Aorta (tissue), 5 donors: ENCODE data around the gene RXRB. TPM values are rescaled to one million over a fixed set of nuclear protein-coding genes. Genes with fewer than 3 reads are reported as not detected.
"Not testable (repeated sequence)": the region's sequence is repeated elsewhere in the genome, so short reads cannot be mapped to it uniquely, and the experiment has no call there.

ENCODE experiments used
- ATAC-seq: fragments of 200-7000 bp; cut with Tn5 transposase; one replicate; pipeline ENCODE4 v1.9.1; 2022; ENCODE audit warnings: moderate library complexity; ENCODE audit not compliant: low FRiP score
- DNase-seq, 2 donors: peaks; one replicate each; pipeline ENCODE4 v3.0.0-alpha.2; 2020
- H3K27ac ChIP-seq, 2 donors: one replicate each; pipeline ENCODE4 v1.5.1; 2013; ENCODE audit warnings: low read length in 2 of 2, mild to moderate bottlenecking in 2 of 2, moderate library complexity in 2 of 2, control low read depth in 1 of 2, inconsistent platforms in 1 of 2, low read depth in 1 of 2
- H3K27me3 ChIP-seq, 2 donors: one replicate each; pipeline ENCODE4 v1.6.1; 2013; ENCODE audit warnings: control low read depth in 1 of 2, low read length in 1 of 2, mild to moderate bottlenecking in 1 of 2, moderate library complexity in 1 of 2; ENCODE audit not compliant: insufficient read depth in 2 of 2, control insufficient read depth in 1 of 2
- H3K36me3 ChIP-seq, 2 donors: one replicate each; pipeline ENCODE4 v1.6.1; 2013; ENCODE audit warnings: control low read depth in 1 of 2, low read length in 1 of 2, mild to moderate bottlenecking in 1 of 2; ENCODE audit not compliant: insufficient read depth in 2 of 2, control insufficient read depth in 1 of 2
- H3K4me1 ChIP-seq, 2 donors: one replicate each; pipeline ENCODE4 v1.6.1; 2013; ENCODE audit warnings: low read length in 2 of 2, control low read depth in 1 of 2, mild to moderate bottlenecking in 1 of 2, moderate library complexity in 1 of 2; ENCODE audit not compliant: insufficient read depth in 2 of 2, control insufficient read depth in 1 of 2
- H3K4me3 ChIP-seq, 2 donors: one replicate each; pipeline ENCODE4 v1.5.1; 2013; ENCODE audit warnings: low read length in 2 of 2, control low read depth in 1 of 2, mild to moderate bottlenecking in 1 of 2
- H3K9me3 ChIP-seq: one replicate; pipeline ENCODE4 v1.6.1; 2013; ENCODE audit warnings: mild to moderate bottlenecking, low read length; ENCODE audit not compliant: control insufficient read depth
- WGBS, 2 donors: extraction: QIAGEN DNeasy Blood & Tissue Kit; methylation state at CpG; one replicate each; pipeline ENCODE4 v1.1.7; 2013; 5-methylcytosine and 5-hydroxymethylcytosine counted together
- intact Hi-C, 2 donors: fragments of 100-400 bp; cut with DNase I; formaldehyde crosslinking; loops; one replicate each; pipeline versions ENCODE4 v1.14.2 to v1.15.0; 2022
- microRNA-seq, 2 donors: library from miRNA; unstranded; fragments of <30 nt; microRNA quantifications; one replicate each; pipeline ENCODE4 v1.2.0, GENCODE V29; 2020
- polyA plus RNA-seq, 2 donors: library from polyadenylated mRNA; stranded (reverse); fragments of 200-250 nt; gene quantifications; one replicate each; pipeline ENCODE4 v1.2.3, GENCODE V29; 2013
- total RNA-seq, 2 donors: library from RNA; stranded (reverse); fragmentation: NEBNext Ultra II Directional; extraction: Animal tissue kit (Norgen Biotek cat#: 25700); gene quantifications; one replicate each; pipeline ENCODE4 v1.2.1, GENCODE V29; 2021
- donor health status: healthy with polysubstance abuse.
- donor health status: Bipolar disorder and iron deficiency.
- donor health status: DM: no; HTN: no; CAD: no.
- donor health status: DM: no; HTN: no; CAD: no.
- donor health status: DM: yes; HTN: yes; CAD: no.

Gene RXRB
- total and polyA plus RNA-seq, 4 donors = 14.1 to 120 (median 53.5) TPM

GRCh38 chr6:33154349-33154748, 46.1 kb downstream of the RXRB start:
- Histone ChIP-seq H3K9me3 (no peaks in the 10 kb centered on the region), H3K4me1 (no peaks in the 10 kb centered on the region), H3K27ac (no peak overlapping the region), H3K27me3 (no peaks in the 10 kb centered on the region), H3K36me3 (no peaks in the 10 kb centered on the region), H3K4me3 (no peak overlapping the region)
- intact Hi-C loops = no loop called here
- ATAC-seq (no peak), DNase-seq (no peak)
- 40 to 42% methylated on average over 4 of the region's 4 CpGs for WGBS, 2 donors

- 86 to 95% methylated on average over 1 of the region's 1 CpG for WGBS, 2 donors
These were observed 49.4 kb downstream of the RXRB start for GRCh38 chr6:33151050-33151449.

DNA sequence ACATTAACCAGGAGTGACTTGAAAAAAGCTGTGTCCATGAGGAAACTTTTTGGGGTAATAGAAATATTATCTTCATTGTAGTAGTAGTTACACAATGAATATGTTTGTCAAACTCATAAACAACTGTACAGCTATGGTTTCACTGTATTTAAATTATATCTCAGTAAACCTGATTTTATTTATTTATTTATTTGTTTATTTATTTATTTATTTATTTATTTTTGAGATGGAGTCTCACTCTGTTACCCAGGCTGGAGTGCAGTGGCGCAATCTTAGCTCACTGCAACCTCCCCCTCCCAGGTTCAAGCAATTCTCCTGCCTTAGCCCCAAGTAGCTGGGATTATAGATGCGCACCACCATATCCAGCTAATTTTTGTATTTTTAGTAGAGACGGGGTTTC, 49.9 kb downstream of the RXRB start:
- H3K27me3 ChIP-seq, intact Hi-C loops, DNase-seq, H3K9me3 ChIP-seq, H3K4me1 ChIP-seq, H3K4me3 ChIP-seq, ATAC-seq, H3K27ac ChIP-seq, H3K36me3 ChIP-seq: not testable (repeated sequence)
- 81 to 82% methylated on average over 3 of the region's 3 CpGs for WGBS, 2 donors

More at GRCh38 chr6:33151050-33151449, 49.4 kb downstream of the RXRB start:
- intact Hi-C loops = no loop called here
- H3K27me3 ChIP-seq = no peaks in the 10 kb centered on the region
- no peaks in the 10 kb centered on the region for H3K9me3 ChIP-seq
- no peak overlapping the region for H3K4me3 ChIP-seq
- ATAC-seq (no peak), DNase-seq (no peak)
- H3K27ac ChIP-seq = no peak overlapping the region
- H3K36me3 ChIP-seq = no peaks in the 10 kb centered on the region
- H3K4me1 ChIP-seq = no peaks in the 10 kb centered on the region

DNA sequence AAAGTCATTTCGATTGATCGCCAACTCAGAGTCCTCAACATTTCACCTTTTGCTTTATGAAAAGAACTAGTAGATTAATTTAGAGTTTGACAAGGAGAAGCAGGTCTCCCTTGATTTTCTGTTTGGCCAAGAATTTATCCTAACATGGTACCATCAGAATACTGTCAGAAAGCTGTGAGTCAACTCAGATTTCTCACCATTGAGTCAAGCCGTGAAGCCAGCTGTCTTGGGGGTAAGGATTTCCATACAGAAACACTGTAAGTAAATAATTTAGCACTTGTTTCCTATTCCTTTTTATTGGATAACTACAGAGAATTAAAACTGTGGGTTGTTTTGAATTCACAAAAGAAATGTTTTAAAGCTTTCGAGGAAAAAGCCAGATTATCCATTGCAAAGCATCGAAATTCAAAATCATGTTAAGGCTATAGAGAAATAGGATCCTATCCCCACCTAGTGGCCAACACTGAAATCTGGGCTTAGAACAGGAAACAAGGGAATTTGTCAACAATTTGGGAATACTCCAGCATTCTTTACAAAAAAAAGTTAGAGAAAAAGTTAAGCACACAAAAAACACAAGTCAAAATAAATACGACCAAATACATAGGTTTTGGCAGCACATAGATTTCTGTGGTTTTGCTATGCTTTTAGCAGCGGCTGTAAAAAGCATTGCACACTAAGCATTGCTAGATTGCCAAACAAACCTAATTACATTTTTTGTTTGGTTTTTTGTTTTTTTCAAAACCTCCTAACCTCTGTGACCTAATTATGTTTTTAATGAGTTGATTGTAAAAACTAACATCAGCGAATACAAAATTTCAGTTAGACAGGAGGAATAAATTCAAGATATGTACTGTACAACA, 52.4 kb downstream of the RXRB start:
- H3K9me3 ChIP-seq = peaks cover 3% of the 10 kb centered on the region
- H3K36me3 ChIP-seq = no peaks in the 10 kb centered on the region
- DNase-seq (no peak), ATAC-seq (no peak)
- H3K4me1 ChIP-seq = no peaks in the 10 kb centered on the region
- intact Hi-C loops = loop anchor here (5.0 to 10.0 kb wide), 2 partner anchors 131 to 133 kb away; no protein-coding TSS in a partner anchor
- no peak overlapping the region for H3K27ac ChIP-seq
- WGBS, 2 donors = 45% methylated on average over 8 of the region's 8 CpGs
- no peak overlapping the region for H3K4me3 ChIP-seq
- H3K27me3 ChIP-seq = peaks cover 0 to 2% of the 10 kb centered on the region in 2 donors

DNA sequence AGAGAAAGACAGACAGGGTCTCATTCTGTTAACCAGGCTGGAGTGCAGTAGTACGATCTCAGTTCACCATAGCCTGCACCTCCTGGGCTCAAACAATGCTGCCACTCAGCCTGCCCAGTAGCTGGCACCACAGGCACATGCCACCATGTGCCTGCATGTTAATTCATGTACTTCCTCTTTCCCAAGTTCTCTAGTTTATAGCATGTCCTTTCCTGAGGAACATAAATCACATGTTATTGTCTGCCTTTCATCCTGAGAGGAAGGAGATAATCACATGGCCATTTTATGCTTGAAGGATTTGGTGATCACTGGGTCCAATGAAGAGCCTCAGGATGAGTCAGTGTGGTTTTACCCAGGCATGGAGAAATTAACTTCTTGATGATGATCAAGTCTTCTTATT, 56.1 kb downstream of the RXRB start:
- WGBS, 2 donors = 20 to 38% methylated on average over 1 of the region's 1 CpG
- DNase-seq (peak in 1 of 2 donors; percentile 68), ATAC-seq (no peak)

More for the DNA sequence above, 56.1 kb downstream of the RXRB start:
- no peak overlapping the region for H3K4me3 ChIP-seq
- H3K27me3 ChIP-seq = peaks cover 2 to 3% of the 10 kb centered on the region in 2 donors
- peaks cover 3% of the 10 kb centered on the region for H3K9me3 ChIP-seq
- intact Hi-C loops = loop anchor here in 1 of 2 donors (10.0 kb wide), 1 partner anchor 130 kb away; no protein-coding TSS in a partner anchor
- no peak overlapping the region for H3K27ac ChIP-seq
- no peaks in the 10 kb centered on the region for H3K36me3 ChIP-seq
- no peaks in the 10 kb centered on the region for H3K4me1 ChIP-seq

Small RNAs within 50 kb of the gene (microRNA-seq; reads per million reads assigned to microRNA genes)
- 3.0 to 4.8 reads per million in 2 donors for gene MIR219A1

Other genes with a start within 250 kb of the RXRB start
- gene HLA-DMA, start 247.6 kb downstream of the RXRB start, total RNA-seq = 100 to 1,000 TPM in 1 of 2 donors, 10 to 100 TPM in 1; 36.9 to 109 TPM
- gene HLA-DMA, start 247.6 kb downstream of the RXRB start, polyA plus RNA-seq = 10 to 100 TPM in 1 of 2 donors, 1 to 10 TPM in 1; 9.8 to 33.3 TPM
- gene BRD2, start 232.1 kb downstream of the RXRB start, total RNA-seq = 100 to 1,000 TPM; 166 to 181 TPM
- gene BRD2, start 232.1 kb downstream of the RXRB start, polyA plus RNA-seq = 100 to 1,000 TPM in 1 of 2 donors, 10 to 100 TPM in 1; 71.0 to 145 TPM
- 10 to 100 TPM; 10.4 to 16.7 TPM for gene HLA-DOA, start 191.1 kb downstream of the RXRB start, total RNA-seq
- 1 to 10 TPM in 1 of 2 donors, under 1 TPM in 1; 0.28 to 2.8 TPM for gene HLA-DOA, start 191.1 kb downstream of the RXRB start, polyA plus RNA-seq
- 100 to 1,000 TPM; 122 to 203 TPM for gene HLA-DPA1, start 127.0 kb downstream of the RXRB start, total RNA-seq
- 10 to 100 TPM; 18.6 to 74.9 TPM for gene HLA-DPA1, start 127.0 kb downstream of the RXRB start, polyA plus RNA-seq
- 100 to 1,000 TPM in 1 of 2 donors, 10 to 100 TPM in 1; 98.9 to 215 TPM for gene HLA-DPB1, start 124.7 kb downstream of the RXRB start, total RNA-seq
- gene HLA-DPB1, start 124.7 kb downstream of the RXRB start, polyA plus RNA-seq = 100 to 1,000 TPM in 1 of 2 donors, 10 to 100 TPM in 1; 45.4 to 113 TPM
- 1 to 10 TPM; 1.6 to 1.7 TPM for gene COL11A2, start 8.2 kb downstream of the RXRB start, total RNA-seq
- gene COL11A2, start 8.2 kb downstream of the RXRB start, polyA plus RNA-seq = 1 to 10 TPM in 1 of 2 donors, under 1 TPM in 1; 0.13 to 3.6 TPM
- 10 to 100 TPM; 86.9 to 90.3 TPM for gene SLC39A7, start 202 bp upstream of the RXRB start, total RNA-seq
- 100 to 1,000 TPM in 1 of 2 donors, 10 to 100 TPM in 1; 59.7 to 102 TPM for gene SLC39A7, start 202 bp upstream of the RXRB start, polyA plus RNA-seq
- 1 to 10 TPM; 2.7 to 4.4 TPM for gene HSD17B8, start 4.0 kb upstream of the RXRB start, total RNA-seq
- gene HSD17B8, start 4.0 kb upstream of the RXRB start, polyA plus RNA-seq = 1 to 10 TPM; 4.4 to 8.8 TPM
- 10 to 100 TPM; 34.1 to 38.1 TPM for gene RING1, start 7.8 kb upstream of the RXRB start, total RNA-seq
- 10 to 100 TPM; 26.4 to 64.0 TPM for gene RING1, start 7.8 kb upstream of the RXRB start, polyA plus RNA-seq
- 10 to 100 TPM; 32.1 to 51.4 TPM for gene VPS52, start 71.2 kb upstream of the RXRB start, total RNA-seq
- 10 to 100 TPM; 16.0 to 66.6 TPM for gene VPS52, start 71.2 kb upstream of the RXRB start, polyA plus RNA-seq
- 1,000 to 10,000 TPM; 1,497 to 1,720 TPM for gene RPS18, start 71.4 kb upstream of the RXRB start, total RNA-seq
- gene RPS18, start 71.4 kb upstream of the RXRB start, polyA plus RNA-seq = 1,000 to 10,000 TPM; 4,066 to 5,431 TPM
- 10 to 100 TPM; 12.7 to 14.3 TPM for gene B3GALT4, start 76.5 kb upstream of the RXRB start, total RNA-seq
- 10 to 100 TPM in 1 of 2 donors, 1 to 10 TPM in 1; 8.3 to 17.0 TPM for gene B3GALT4, start 76.5 kb upstream of the RXRB start, polyA plus RNA-seq
- 10 to 100 TPM; 40.6 TPM for gene WDR46, start 88.6 kb upstream of the RXRB start, total RNA-seq
- gene WDR46, start 88.6 kb upstream of the RXRB start, polyA plus RNA-seq = 100 to 1,000 TPM in 1 of 2 donors, 10 to 100 TPM in 1; 24.5 to 143 TPM
- 10 to 100 TPM; 19.8 to 23.7 TPM for gene PFDN6, start 88.9 kb upstream of the RXRB start, total RNA-seq
- gene PFDN6, start 88.9 kb upstream of the RXRB start, polyA plus RNA-seq = 100 to 1,000 TPM in 1 of 2 donors, 10 to 100 TPM in 1; 71.4 to 114 TPM
- gene RGL2, start 98.3 kb upstream of the RXRB start, total RNA-seq = 100 to 1,000 TPM in 1 of 2 donors, 10 to 100 TPM in 1; 71.5 to 107 TPM
- gene RGL2, start 98.3 kb upstream of the RXRB start, polyA plus RNA-seq = 100 to 1,000 TPM in 1 of 2 donors, 10 to 100 TPM in 1; 20.3 to 178 TPM
- 100 to 1,000 TPM in 1 of 2 donors, 10 to 100 TPM in 1; 73.9 to 113 TPM for gene TAPBP, start 113.4 kb upstream of the RXRB start, total RNA-seq
- 10 to 100 TPM; 12.5 to 34.7 TPM for gene TAPBP, start 113.4 kb upstream of the RXRB start, polyA plus RNA-seq
- gene ZBTB22, start 117.1 kb upstream of the RXRB start, total RNA-seq = 10 to 100 TPM; 21.3 TPM
- 10 to 100 TPM in 1 of 2 donors, 1 to 10 TPM in 1; 6.4 to 15.1 TPM for gene ZBTB22, start 117.1 kb upstream of the RXRB start, polyA plus RNA-seq
- 10 to 100 TPM; 36.6 to 40.7 TPM for gene DAXX, start 122.3 kb upstream of the RXRB start, total RNA-seq
- 10 to 100 TPM; 21.5 to 31.5 TPM for gene DAXX, start 122.3 kb upstream of the RXRB start, polyA plus RNA-seq
- 1 to 10 TPM; 1.3 to 2.0 TPM for gene KIFC1, start 191.2 kb upstream of the RXRB start, total RNA-seq
- gene KIFC1, start 191.2 kb upstream of the RXRB start, polyA plus RNA-seq = 1 to 10 TPM in 1 of 2 donors, not detected in 1; 1.5 TPM
- gene PHF1, start 210.3 kb upstream of the RXRB start, total RNA-seq = 10 to 100 TPM; 86.4 to 92.8 TPM
- 100 to 1,000 TPM in 1 of 2 donors, 10 to 100 TPM in 1; 49.8 to 218 TPM for gene PHF1, start 210.3 kb upstream of the RXRB start, polyA plus RNA-seq
- 100 to 1,000 TPM in 1 of 2 donors, 10 to 100 TPM in 1; 89.9 to 111 TPM for gene CUTA, start 217.4 kb upstream of the RXRB start, total RNA-seq
- gene CUTA, start 217.4 kb upstream of the RXRB start, polyA plus RNA-seq = 100 to 1,000 TPM; 120 to 191 TPM
- 10 to 100 TPM; 31.7 to 39.4 TPM for gene SYNGAP1, start 219.4 kb upstream of the RXRB start, total RNA-seq
- gene SYNGAP1, start 219.4 kb upstream of the RXRB start, polyA plus RNA-seq = 10 to 100 TPM in 1 of 2 donors, 1 to 10 TPM in 1; 4.4 to 16.4 TPM